Central memory CD4-positive, alpha-beta T cell (primary cell): Measurements from ENCODE around the gene TBX6.

Experiments used
- DNase-seq: peaks from one replicate; pipeline ENCODE4 v3.0.0; 2022

TBX6 gene

DNA sequence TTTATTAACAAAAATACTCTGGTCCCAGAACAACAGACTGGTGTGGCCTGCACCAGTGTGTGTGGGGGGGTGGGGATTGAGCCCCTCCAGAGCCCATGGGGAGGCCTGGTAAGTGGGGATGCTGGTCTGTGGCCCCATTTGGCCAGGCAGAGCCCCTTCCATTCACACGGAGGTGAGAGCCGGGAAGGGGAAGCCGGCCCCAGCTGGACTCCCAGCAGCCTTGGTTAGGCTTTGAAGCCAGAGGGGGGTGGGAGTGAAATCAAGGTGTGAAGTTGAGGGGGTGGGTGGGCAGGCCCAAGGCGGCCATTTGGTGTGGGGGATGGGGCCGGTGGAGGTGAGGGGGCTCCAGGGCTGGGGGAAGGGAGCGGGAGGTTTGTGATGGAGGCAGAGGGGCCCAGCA lies 5.9 kb downstream of the TBX6 start:
- DNase-seq, result no peak

GRCh38 chr16:30085247-30085646 lies 6.5 kb downstream of the TBX6 start:
- DNase-seq, result no peak

DNA sequence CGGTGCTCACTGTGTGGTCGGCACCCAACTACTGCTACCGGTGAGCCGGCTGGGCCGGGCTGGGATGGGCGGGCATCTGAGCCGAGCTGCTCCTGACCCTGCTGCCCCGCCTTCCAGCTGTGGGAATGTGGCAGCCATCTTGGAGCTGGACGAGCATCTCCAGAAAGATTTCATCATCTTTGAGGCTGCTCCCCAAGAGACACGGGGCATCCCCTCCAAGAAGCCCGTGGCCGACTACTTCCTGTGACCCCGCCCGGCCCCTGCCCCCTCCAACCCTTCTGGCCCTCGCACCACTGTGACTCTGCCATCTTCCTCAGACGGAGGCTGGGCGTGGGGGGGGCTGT lies 6.9 kb downstream of the TBX6 start:
- no peak for DNase-seq

DNA sequence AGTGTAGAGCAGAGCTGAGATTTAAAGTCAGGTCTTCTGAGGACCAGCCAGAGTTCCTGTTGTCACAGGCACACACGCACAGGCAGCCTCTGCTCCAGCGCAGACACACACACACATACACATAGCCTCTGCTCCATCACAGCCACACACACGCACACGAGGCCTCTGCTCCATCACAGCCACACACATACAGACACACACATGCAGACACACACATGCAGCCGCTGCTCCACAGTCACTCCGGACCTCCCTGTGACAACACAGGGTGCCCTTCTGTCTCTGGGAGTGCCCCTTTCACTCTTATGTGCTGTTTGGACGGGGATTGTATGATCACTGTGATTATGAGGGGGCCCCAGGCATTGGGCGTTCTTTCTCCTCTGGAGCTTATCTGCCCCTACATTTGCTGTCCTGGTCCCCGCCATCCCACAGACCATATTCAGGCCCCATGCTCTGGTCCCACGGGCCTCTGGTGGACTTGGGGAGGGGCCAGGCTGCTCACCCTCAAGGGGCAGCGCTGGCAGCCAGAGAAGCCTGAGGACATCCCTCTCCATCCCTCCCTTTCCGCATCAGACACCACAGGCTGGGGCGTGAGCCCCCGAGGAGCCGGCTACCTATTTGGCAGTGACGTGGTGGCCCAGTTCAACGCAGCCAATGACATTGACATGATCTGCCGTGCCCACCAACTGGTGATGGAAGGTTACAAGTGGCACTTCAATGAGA lies 7.5 kb downstream of the TBX6 start:
- DNase-seq, result no peak

- DNase-seq, result no peak
Measured at GRCh38 chr16:30083216-30084055, 8.3 kb downstream of the TBX6 start.

DNA sequence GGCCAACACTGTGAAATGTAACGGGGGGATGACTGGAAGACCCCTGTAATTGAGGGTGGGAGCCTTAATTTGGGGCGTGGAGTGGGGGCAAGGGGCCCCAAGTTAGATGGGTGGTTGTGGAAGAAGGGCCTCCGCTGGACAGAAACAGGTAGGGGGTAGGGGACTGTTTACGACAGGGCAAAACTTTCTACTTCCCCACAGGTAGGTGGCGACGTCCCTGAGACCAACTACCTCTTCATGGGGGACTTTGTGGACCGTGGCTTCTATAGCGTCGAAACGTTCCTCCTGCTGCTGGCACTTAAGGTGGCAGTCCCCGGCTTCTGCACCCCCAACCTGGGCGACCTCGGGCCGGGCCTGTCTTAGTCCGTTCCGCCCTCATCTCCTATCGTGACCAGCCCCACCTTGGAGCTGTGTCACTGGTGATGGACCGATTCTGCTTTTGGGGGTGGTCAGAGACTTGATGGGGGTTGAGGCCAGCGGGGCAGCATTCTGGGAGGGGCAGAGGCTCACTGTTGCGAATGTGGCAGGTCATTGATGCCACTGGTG lies 9.1 kb downstream of the TBX6 start:
- DNase-seq, result no peak

- DNase-seq, result no peak
Measured at GRCh38 chr16:30079480-30079879, 12.2 kb downstream of the TBX6 start.

GRCh38 chr16:30078744-30079143 lies 13.0 kb downstream of the TBX6 start:
- no peak for DNase-seq

DNA sequence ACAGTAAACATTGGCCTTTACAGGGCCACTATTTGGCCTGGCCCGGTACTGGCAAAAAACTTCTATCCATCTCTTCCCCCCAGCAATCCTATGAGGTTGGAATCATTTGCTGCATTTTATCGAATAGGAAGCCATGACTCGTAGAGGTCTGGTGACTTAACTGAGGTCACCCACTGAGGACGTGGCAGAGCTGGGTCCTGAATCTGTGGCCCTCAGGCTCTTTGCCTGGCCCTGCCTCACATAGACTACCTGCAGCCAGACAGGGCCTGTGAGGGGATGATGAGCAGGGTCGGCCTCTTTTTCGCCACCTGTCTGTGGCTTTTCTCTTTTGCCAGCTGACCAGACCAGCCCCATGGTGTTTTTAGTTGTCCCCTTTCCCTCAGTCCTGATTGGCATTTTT lies 14.1 kb downstream of the TBX6 start:
- no peak for DNase-seq

DNA sequence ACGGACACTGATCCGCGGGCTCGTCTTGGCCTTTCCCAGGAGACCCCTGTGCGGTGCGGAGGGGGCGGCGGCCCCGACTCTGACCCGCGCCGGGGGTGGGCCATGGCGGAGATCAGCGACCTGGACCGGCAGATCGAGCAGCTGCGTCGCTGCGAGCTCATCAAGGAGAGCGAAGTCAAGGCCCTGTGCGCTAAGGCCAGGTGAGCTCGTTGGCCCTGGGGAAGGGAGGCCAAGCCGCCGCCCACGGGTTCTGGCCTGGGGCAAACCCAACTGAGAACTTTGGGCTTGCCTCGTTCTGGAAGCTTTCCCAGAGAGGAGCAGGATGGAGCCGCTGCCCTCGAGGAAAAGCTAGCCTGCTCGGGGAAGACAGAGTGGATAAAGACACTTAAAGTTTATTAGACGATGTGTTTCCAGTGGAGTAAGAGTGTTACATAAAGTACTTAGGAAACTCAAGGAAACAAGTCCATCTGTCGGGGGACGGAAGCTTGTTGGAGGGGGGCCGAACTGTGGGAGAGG lies 15.4 kb downstream of the TBX6 start:
- no peak for DNase-seq

GRCh38 chr16:30075503-30076275 lies 16.0 kb downstream of the TBX6 start, which contains the start of gene PPP4C:
Gene PPP4C (plus strand): TSS chr16:30075994. CDS start chr16:30076378, 384 bp downstream.
- DNase-seq, result peak; percentile 89

GRCh38 chr16:30070490-30070889 lies 21.2 kb downstream of the TBX6 start:
- DNase-seq, result no peak

DNA sequence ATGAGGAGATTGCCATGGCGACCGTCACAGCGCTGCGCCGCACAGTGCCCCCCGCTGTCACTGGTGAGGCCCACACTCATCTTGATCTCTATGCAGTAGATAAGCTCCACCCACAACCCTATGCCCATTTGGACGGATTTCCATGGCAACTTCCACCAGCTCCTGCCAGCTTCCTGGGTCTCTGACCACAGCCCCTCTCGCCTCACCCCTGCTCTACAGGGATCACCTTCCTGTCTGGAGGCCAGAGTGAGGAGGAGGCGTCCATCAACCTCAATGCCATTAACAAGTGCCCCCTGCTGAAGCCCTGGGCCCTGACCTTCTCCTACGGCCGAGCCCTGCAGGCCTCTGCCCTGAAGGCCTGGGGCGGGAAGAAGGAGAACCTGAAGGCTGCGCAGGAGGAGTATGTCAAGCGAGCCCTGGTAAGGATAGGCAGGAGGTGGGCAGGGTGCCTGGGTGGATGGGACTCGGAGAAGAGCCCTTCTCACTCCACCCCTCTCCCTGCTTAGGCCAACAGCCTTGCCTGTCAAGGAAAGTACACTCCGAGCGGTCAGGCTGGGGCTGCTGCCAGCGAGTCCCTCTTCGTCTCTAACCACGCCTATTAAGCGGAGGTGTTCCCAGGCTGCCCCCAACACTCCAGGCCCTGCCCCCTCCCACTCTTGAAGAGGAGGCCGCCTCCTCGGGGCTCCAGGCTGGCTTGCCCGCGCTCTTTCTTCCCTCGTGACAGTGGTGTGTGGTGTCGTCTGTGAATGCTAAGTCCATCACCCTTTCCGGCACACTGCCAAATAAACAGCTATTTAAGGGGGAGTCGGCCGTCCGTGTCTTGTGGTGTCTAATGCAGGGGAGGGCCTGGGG lies 21.9 kb downstream of the TBX6 start:
- DNase-seq, result no peak

- DNase-seq, result peak; percentile 59
Measured at GRCh38 chr16:30068750-30069610, 22.7 kb downstream of the TBX6 start.

DNA sequence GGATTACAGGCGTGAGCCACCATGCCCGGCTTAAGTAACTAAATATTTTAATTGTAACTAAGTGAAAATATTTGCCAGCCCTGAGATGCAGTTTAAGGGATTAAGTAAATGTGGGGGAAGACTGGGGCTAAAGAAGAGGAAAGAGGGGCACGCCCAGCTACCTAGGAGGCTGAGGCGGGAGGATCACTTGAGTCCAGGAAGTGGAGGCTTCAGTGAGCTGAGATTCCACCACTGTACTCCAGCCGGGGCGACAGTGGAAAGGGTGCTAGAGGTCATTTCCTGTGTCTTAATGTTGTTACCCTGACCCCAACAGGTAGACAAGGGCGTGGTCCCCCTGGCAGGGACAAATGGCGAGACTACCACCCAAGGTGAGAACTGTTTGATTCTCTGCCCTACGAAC lies 23.4 kb downstream of the TBX6 start:
- DNase-seq, result no peak

- no peak for DNase-seq
Measured at GRCh38 chr16:30067584-30067916, 24.2 kb downstream of the TBX6 start.

DNA sequence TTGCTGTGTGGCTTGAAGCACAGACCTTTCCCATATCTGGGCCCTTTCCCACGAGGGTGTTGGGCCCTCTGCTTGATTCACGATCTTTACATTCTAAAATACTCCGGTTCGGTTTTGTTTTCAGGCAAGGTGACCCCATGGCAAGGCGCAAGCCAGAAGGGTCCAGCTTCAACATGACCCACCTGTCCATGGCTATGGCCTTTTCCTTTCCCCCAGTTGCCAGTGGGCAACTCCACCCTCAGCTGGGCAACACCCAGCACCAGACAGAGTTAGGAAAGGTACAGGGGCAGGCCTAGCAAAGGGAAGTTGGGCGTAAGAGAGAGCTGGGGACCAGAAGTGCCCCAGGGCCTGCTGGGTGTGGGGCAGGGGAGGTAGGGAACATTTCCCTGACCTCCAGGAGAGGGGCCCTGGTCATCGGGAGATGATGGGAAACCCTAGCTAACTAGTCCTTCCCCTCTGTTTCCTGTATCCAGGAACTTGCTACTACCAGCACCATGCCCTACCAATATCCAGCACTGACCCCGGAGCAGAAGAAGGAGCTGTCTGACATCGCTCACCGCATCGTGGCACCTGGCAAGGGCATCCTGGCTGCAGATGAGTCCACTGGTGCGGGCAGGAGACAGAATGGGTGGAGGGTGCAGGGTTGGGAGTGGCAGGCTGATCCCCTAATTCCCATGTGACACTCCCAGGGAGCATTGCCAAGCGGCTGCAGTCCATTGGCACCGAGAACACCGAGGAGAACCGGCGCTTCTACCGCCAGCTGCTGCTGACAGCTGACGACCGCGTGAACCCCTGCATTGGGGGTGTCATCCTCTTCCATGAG lies 24.8 kb downstream of the TBX6 start:
- DNase-seq, result no peak

- DNase-seq, result no peak
Measured at GRCh38 chr16:30065943-30066760, 25.6 kb downstream of the TBX6 start.
